GM12872 (cell line): ENCODE measurements around the gene MAP2K7.

Experiments
- CTCF ChIP-seq: IDR thresholded peaks from 3 replicates; pipeline ENCODE4 v1.5.1; 2011; ENCODE audit warnings: low read depth, mild to moderate bottlenecking, low read length, moderate library complexity; ENCODE audit not compliant: insufficient read depth

The MAP2K7 gene

DNA sequence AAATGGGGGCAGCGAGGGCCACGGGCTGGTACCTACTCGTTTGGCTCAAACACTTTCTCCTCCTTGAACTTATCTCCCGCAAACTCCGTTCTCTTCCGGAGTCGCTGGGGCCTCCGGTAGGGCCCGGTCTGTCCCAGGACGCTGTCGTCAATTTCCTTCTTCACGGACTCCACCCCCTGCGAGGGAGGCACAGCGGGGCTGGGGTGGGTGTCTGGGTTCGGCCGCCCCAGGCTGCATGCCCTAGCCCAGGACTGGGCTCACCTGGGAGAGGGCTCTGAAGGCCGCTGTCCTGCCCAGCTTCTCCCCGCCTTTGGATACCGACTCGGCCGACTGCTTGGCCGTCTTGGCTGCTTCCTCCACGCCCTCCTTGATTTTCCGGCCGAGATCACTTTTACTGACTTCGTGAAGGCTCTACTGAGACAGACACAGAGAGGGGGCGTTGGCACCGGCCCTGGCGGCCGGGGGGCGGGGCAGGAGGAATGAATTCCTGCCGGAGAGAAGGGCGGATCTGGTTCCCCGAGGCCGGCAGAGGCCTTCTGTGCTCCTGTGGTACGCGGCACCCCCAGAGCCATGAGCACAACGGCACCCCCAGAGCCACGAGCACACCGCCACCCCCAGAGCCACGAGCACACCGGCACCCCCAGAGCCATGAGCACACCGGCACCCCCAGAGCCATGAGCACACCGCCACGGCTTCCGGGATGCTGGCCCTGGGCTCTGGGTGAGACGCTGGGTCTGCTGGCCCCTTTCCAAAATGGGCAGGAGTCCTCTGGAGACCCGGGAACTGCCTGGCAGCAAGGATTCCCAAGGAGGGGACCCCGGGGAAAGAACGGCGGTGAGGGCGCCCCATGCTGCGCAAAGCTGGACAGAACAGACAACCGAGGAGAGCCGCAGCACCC is 30.4 kb downstream of the MAP2K7 start:
- TF ChIP-seq CTCF, result no peak

GRCh38 chr19:7934766-7935165 is 31.1 kb downstream of the MAP2K7 start:
- no peak for TF ChIP-seq CTCF

- no peak for TF ChIP-seq CTCF
Observed at GRCh38 chr19:7940841-7941240, 37.2 kb downstream of the MAP2K7 start.

GRCh38 chr19:7941895-7942596 is 38.4 kb downstream of the MAP2K7 start:
- no peak for TF ChIP-seq CTCF

- no peak for TF ChIP-seq CTCF
Observed at GRCh38 chr19:7942981-7943443, 39.3 kb downstream of the MAP2K7 start.

GRCh38 chr19:7943444-7944176 is 39.9 kb downstream of the MAP2K7 start, which contains the start of gene TIMM44:
Gene TIMM44 (minus strand): TSS chr19:7943666. CDS start chr19:7943651, 15 bp downstream.
- no peak for TF ChIP-seq CTCF
